A549 treated with RU486 at 1 μM for 4 hours (cell line): Measurements from ENCODE around the gene MMP2. TPM values are rescaled to one million over a fixed set of nuclear protein-coding genes. Genes with fewer than 3 reads are reported as not detected.

Experiments
- total RNA-seq: library from RNA; stranded (reverse); fragments of 200-300 nt; extraction: Qiagen RNA extraction; gene quantifications from 5 replicates; pipeline ENCODE4 v1.2.3, GENCODE V29; 2022; ENCODE audit warnings: low read depth

The MMP2 gene
- total RNA-seq = 6.6 to 14.2 TPM (median 9.3 TPM) in 5 replicates

DNA sequence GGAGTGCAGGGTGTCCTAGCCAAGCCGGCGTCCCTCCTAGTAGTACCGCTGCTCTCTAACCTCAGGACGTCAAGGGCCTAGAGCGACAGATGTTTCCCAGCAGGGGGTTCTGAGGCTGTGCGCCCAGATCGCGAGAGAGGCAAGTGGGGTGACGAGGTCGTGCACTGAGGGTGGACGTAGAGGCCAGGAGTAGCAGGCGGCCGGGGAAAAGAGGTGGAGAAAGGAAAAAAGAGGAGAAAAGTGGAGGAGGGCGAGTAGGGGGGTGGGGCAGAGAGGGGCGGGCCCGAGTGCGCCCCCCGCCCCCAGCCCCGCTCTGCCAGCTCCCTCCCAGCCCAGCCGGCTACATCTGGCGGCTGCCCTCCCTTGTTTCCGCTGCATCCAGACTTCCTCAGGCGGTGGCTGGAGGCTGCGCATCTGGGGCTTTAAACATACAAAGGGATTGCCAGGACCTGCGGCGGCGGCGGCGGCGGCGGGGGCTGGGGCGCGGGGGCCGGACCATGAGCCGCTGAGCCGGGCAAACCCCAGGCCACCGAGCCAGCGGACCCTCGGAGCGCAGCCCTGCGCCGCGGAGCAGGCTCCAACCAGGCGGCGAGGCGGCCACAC is at the start of gene MMP2:
Gene MMP2, plus strand, starts transcription at position 372 of the 603 bp plus-strand sequence. CDS start 282 bp downstream, outside the sequence.

DNA sequence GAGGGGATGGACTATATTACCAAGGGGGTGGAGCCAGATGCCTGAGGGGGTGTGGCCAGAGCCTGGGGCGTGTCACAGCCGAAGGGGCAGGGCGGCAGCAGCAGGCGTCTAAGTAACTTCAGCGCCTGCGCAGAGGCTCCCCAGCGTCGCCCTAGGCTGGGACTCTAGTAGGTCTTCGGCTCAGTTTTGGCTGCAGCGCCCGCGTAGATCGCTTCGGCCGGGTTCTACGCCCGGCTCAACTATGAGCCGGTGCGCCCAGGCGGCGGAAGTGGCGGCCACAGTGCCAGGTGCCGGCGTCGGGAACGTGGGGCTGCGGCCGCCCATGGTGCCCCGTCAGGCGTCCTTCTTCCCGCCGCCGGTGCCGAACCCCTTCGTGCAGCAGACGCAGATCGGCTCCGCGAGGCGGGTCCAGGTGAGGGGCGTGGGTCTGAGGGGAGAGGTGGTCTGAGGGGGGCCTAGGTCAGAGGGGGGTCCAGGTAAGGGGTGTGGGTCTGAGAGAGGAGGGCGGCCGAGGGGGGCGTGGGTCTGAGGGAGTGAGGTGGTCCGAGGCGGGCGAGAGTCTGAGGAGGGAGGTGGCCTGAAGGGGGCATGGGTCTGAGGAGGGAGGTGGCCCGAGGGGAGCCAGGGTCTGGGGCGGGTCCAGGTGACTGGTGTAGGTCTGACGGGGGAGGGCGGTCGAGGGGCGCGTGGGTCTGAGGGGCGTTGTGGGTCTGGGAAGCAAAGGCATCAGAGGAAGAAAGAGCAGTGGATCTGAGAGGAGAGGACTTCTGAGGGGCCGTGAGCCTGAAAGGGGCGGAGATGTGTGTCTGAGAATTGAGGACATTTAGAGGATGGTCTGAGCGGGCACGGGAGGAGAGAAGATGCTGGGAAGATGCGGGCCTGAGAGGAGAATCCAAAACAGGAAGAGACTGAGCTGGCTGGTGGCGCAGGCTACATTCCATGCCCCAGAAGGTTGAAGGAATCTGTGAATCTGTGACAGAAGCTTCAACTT is 30.2 kb downstream of the MMP2 start, which contains the start of gene LPCAT2:
Gene LPCAT2, plus strand, starts transcription at position 132 of the 991 bp plus-strand sequence. Its CDS starts 110 bp downstream, at position 242.

Other genes starting within 250 kb of the MMP2 start
- gene IRX6, start 155.0 kb upstream of the MMP2 start, total RNA-seq = not detected in 5 replicates
- 5.7 to 6.5 TPM (median 6.0 TPM) in 5 replicates for gene LPCAT2, start 29.9 kb downstream of the MMP2 start, total RNA-seq
- not detected in 5 replicates for gene CAPNS2, start 87.5 kb downstream of the MMP2 start, total RNA-seq
- gene SLC6A2, start 176.8 kb downstream of the MMP2 start, total RNA-seq = 0.06 to 0.10 TPM in 2 of 5 replicates, not detected in the others